GM12864 (cell line): Measurements from ENCODE around the gene SPEF2.

Experiments
- DNase-seq: peaks from one replicate; pipeline ENCODE4 v3.0.0-alpha.2; 2011; ENCODE audit warnings: low read depth
- H3K4me3 ChIP-seq: 2 replicates; pipeline ENCODE4 v1.5.1; 2011; ENCODE audit warnings: mild to moderate bottlenecking, low read depth, low read length, control low read depth
- CTCF ChIP-seq: IDR thresholded peaks from 2 replicates; pipeline ENCODE4 v1.5.1; 2011; ENCODE audit warnings: low read depth, mild to moderate bottlenecking, moderate library complexity, low read length, control low read depth, inconsistent platforms; ENCODE audit errors: missing control alignments

The SPEF2 gene

DNA sequence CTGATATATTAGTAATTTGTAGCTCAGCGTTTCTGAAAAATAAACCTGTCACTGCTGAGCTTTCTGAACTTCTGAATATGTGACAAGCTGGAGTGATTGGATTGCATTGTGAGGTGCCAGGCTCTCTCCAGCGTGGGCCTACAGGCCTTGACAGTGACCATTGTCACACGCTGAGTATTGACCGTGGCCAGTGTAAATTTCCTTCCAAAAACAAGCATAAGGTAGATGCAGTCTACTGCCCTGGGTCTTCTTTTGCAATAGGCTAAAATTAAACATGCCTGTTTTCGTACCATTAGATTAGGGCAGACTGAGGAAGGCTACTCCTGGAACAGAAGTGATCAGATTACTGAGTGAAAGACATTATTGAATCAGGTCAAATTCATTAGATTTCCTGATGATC, 60.2 kb downstream of the SPEF2 start:
- DNase-seq = no peak
- no peak overlapping the region for H3K4me3 ChIP-seq
- TF ChIP-seq CTCF = no peak

- TF ChIP-seq CTCF = no peak
- no peak overlapping the region for H3K4me3 ChIP-seq
- no peak for DNase-seq
Observed at GRCh38 chr5:35678661-35679060, 61.0 kb downstream of the SPEF2 start.

DNA sequence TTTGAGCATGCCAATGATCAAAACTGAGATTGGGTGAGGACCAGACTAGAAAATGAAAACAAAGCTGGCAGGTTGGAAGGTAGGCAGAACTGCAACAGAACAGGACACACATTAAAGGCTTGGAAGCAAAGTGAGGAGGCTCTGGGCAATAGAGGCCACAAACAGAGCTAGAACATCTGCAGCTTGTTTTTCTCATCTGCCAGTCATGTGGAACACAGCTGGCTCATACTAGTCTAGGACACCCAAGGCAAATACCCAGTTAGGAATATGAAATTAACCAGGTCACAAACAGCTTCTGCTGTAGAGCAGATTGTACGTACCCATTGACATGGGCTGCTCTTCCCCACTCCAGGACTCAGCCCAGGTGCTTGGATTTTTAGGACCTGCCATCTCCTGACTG, 61.7 kb downstream of the SPEF2 start:
- no peak for TF ChIP-seq CTCF
- no peak overlapping the region for H3K4me3 ChIP-seq
- no peak for DNase-seq

GRCh38 chr5:35681911-35682310, 64.2 kb downstream of the SPEF2 start:
- no peak for DNase-seq
- TF ChIP-seq CTCF = no peak
- H3K4me3 ChIP-seq = no peak overlapping the region

DNA sequence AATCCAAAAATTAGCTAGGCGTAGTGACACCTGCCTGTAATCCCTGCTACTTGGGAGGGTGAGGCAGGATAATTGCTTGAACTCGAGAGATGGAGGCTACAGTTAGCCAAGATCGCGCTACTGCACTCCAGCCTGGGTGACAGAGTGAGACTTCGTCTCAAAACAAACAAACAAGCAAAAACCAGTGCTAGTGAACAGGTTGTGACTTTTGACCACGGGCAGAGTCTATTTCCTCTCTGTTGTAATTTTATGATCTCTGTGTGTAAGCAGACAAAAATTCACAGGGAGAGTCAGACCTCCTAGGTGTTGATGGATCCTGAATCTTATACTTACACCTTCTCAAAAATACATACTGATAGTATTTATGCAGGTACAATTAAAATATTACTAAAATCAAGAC, 65.8 kb downstream of the SPEF2 start:
- no peak for TF ChIP-seq CTCF
- no peak for DNase-seq
- H3K4me3 ChIP-seq = no peak overlapping the region

- no peak for DNase-seq
- H3K4me3 ChIP-seq = no peak overlapping the region
- no peak for TF ChIP-seq CTCF
Observed at GRCh38 chr5:35685161-35685560, 67.5 kb downstream of the SPEF2 start.

- TF ChIP-seq CTCF = no peak
- no peak overlapping the region for H3K4me3 ChIP-seq
- no peak for DNase-seq
Observed at GRCh38 chr5:35687961-35688360, 70.3 kb downstream of the SPEF2 start.
